H1 (cell line): ENCODE results near the gene AMBP.

Source experiments
- CHD7 ChIP-seq: fragments of 300-600 bp; sonication (generic); IDR thresholded peaks from 2 replicates; pipeline ENCODE4 v1.7.1; 2012; ENCODE audit warnings: low read length, moderate library complexity, mild to moderate bottlenecking, inconsistent platforms; ENCODE audit not compliant: insufficient replicate concordance
- FOSL1 ChIP-seq: IDR thresholded peaks from 2 replicates; pipeline ENCODE4 v1.6.1; 2011; ENCODE audit warnings: mild to moderate bottlenecking, low read depth, low read length, moderate library complexity; ENCODE audit not compliant: insufficient read depth
- HDAC2 ChIP-seq, 2 experiments: fragments of 300-600 bp in 1 of 2; sonication (generic) in 1 of 2; IDR thresholded peaks; 2 replicates each; pipeline ENCODE4 v1.6.1; 2011 to 2012; ENCODE audit warnings: low read depth in 2 of 2, low read length in 2 of 2, mild to moderate bottlenecking in 2 of 2, moderate library complexity in 2 of 2, borderline replicate concordance in 1 of 2, inconsistent platforms in 1 of 2
- KDM1A ChIP-seq: fragments of 200-600, 300-600 bp; sonication (generic); IDR thresholded peaks from 2 replicates; pipeline ENCODE4 v1.7.1; 2016; ENCODE audit warnings: mild to moderate bottlenecking, low read length, borderline replicate concordance
- NANOG ChIP-seq: IDR thresholded peaks from 2 replicates; pipeline ENCODE4 v1.6.1; 2011; ENCODE audit warnings: low read length, low read depth, mild to moderate bottlenecking, inconsistent platforms; ENCODE audit not compliant: insufficient read depth, poor library complexity, severe bottlenecking
- POLR2AphosphoS5 ChIP-seq: IDR thresholded peaks from 2 replicates; pipeline ENCODE4 v1.6.1; 2011; ENCODE audit warnings: low read depth, low read length
- TAF1 ChIP-seq: IDR thresholded peaks from 2 replicates; pipeline ENCODE4 v1.6.1; 2011; ENCODE audit warnings: mild to moderate bottlenecking, low read depth, low read length
- TF ChIP-seq, protein P1 (sequence below), 3 experiments: IDR thresholded peaks; 1 replicate in 2 of 3; 2 replicates in 1 of 3; pipeline versions ENCODE4 v1.5.1 to v1.6.1; 2011; ENCODE audit warnings: low read length in 3 of 3, mild to moderate bottlenecking in 3 of 3, inconsistent platforms in 2 of 3, low read depth in 1 of 3, moderate library complexity in 1 of 3; ENCODE audit not compliant: insufficient read depth in 1 of 3; ENCODE audit errors: control extremely low read depth in 1 of 3

DNA sequence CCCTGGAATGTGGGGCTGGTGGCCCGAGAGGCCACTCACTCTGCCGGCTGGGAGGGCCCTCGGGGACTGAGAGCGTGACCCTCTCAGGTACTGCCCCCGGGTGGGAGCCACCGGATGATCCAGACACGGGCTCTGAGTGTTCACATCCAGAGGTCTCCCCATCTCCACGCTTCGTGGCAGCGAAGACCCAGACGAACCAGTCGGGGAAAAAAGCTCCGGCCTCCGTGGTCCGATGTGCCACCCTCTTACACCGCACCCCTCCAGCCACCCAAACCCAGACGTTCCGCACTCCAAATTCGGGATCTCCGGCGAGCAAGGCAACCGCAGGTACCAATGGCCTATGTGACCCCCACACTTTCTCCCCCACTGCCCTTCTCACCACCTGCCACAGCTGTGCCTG, 49.5 kb downstream of the AMBP start:
- no peak for TF ChIP-seq HDAC2 (IDR thresholded peaks at IDR 0.05; ENCODE audit: borderline replicate concordance in 1 of 2, low read depth in 2 of 2, low read length in 2 of 2)
- no peak for TF ChIP-seq FOSL1
- TF ChIP-seq, protein P1, sequence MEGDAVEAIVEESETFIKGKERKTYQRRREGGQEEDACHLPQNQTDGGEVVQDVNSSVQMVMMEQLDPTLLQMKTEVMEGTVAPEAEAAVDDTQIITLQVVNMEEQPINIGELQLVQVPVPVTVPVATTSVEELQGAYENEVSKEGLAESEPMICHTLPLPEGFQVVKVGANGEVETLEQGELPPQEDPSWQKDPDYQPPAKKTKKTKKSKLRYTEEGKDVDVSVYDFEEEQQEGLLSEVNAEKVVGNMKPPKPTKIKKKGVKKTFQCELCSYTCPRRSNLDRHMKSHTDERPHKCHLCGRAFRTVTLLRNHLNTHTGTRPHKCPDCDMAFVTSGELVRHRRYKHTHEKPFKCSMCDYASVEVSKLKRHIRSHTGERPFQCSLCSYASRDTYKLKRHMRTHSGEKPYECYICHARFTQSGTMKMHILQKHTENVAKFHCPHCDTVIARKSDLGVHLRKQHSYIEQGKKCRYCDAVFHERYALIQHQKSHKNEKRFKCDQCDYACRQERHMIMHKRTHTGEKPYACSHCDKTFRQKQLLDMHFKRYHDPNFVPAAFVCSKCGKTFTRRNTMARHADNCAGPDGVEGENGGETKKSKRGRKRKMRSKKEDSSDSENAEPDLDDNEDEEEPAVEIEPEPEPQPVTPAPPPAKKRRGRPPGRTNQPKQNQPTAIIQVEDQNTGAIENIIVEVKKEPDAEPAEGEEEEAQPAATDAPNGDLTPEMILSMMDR (IDR thresholded peaks at IDR 0.05; ENCODE audit: control extremely low read depth in 1 of 3, insufficient read depth in 1 of 3, low read depth in 1 of 3, low read length in 3 of 3), result no peak
- no peak for TF ChIP-seq TAF1
- no peak for TF ChIP-seq KDM1A
- TF ChIP-seq POLR2AphosphoS5, result no peak
- no peak for TF ChIP-seq NANOG
- no peak for TF ChIP-seq CHD7
